GM20431 (cell line): ENCODE results near the gene MINDY4.

Source experiments
- in situ Hi-C: fragments of 300-500 bp; cut with MseI, MboI; formaldehyde crosslinking; loops from one replicate; pipeline ENCODE4 v1.15.0; 2020; ENCODE audit warnings: low sequenced_read_pairs; ENCODE audit not compliant: unreplicated experiment

MINDY4 gene

GRCh38 chr7:30765408-30765807 is 5.8 kb upstream of the MINDY4 start:
- in situ Hi-C loops, result no loop called here

- in situ Hi-C loops, result no loop called here
Observed at GRCh38 chr7:30770845-30771173, 408 bp upstream of the MINDY4 start.

- in situ Hi-C loops, result no loop called here
Observed at GRCh38 chr7:30771880-30772425, 736 bp downstream of the MINDY4 start.

GRCh38 chr7:30772984-30773383 is 1.8 kb downstream of the MINDY4 start:
- in situ Hi-C loops, result no loop called here

- in situ Hi-C loops, result no loop called here
Observed at GRCh38 chr7:30775992-30776391, 4.8 kb downstream of the MINDY4 start.

- in situ Hi-C loops, result no loop called here
Observed at GRCh38 chr7:30776971-30777370, 5.8 kb downstream of the MINDY4 start.

- in situ Hi-C loops, result no loop called here
Observed at GRCh38 chr7:30778255-30779025, 7.2 kb downstream of the MINDY4 start.

- in situ Hi-C loops, result no loop called here
Observed at GRCh38 chr7:30779574-30779973, 8.4 kb downstream of the MINDY4 start.

- in situ Hi-C loops, result no loop called here
Observed at GRCh38 chr7:30780941-30781340, 9.7 kb downstream of the MINDY4 start.

- in situ Hi-C loops, result no loop called here
Observed at GRCh38 chr7:30782690-30783089, 11.5 kb downstream of the MINDY4 start.

GRCh38 chr7:30785786-30786185 is 14.6 kb downstream of the MINDY4 start:
- in situ Hi-C loops, result no loop called here

GRCh38 chr7:30787486-30787885 is 16.3 kb downstream of the MINDY4 start:
- in situ Hi-C loops, result no loop called here

- in situ Hi-C loops, result no loop called here
Observed at GRCh38 chr7:30788640-30789333, 17.6 kb downstream of the MINDY4 start.

- in situ Hi-C loops, result no loop called here
Observed at GRCh38 chr7:30789334-30789711, 18.1 kb downstream of the MINDY4 start.

GRCh38 chr7:30790356-30790755 is 19.1 kb downstream of the MINDY4 start:
- in situ Hi-C loops, result no loop called here

GRCh38 chr7:30791114-30791513 is 19.9 kb downstream of the MINDY4 start:
- in situ Hi-C loops, result no loop called here

GRCh38 chr7:30795161-30795948 is 24.1 kb downstream of the MINDY4 start:
- in situ Hi-C loops, result no loop called here

- in situ Hi-C loops, result no loop called here
Observed at GRCh38 chr7:30796105-30796869, 25.1 kb downstream of the MINDY4 start.

GRCh38 chr7:30797176-30798040 is 26.2 kb downstream of the MINDY4 start:
- in situ Hi-C loops, result no loop called here
